ENCODE results near the gene CDKN2D. TPM values are rescaled to one million over a fixed set of nuclear protein-coding genes. Genes with fewer than 3 reads are reported as not detected.
A peak's percentile ranks its signal among the peaks of the same experiment; 100 is the strongest.

Gene CDKN2D
- polyA plus RNA-seq, 1 donor from 2014 or later, result 333 TPM

GRCh38 chr19:10611907-10612306 is 43.1 kb upstream of the CDKN2D start:
- Histone ChIP-seq H3K9me3 (ENCODE audit: low read length) (no peaks in the 10 kb centered on the region), H3K79me2 (replicated peaks; ENCODE audit: insufficient read depth, low read length) (no peaks in the 10 kb centered on the region), H3K4me3 (ENCODE audit: low read length) (no peak overlapping the region), H3K27ac (ENCODE audit: low read length) (no peak overlapping the region), H2AFZ (ENCODE audit: low read depth, low read length) (no peak overlapping the region), H3F3A (ENCODE audit: insufficient read depth, low read length, poor library complexity, severe bottlenecking) (no peaks in the 10 kb centered on the region), H3K36me3 (ENCODE audit: insufficient read depth, low read length) (no peaks in the 10 kb centered on the region), H3K27me3 (ENCODE audit: insufficient read depth, low read depth, low read length) (no peaks in the 10 kb centered on the region), H4K20me1 (ENCODE audit: insufficient read depth) (no peaks in the 10 kb centered on the region), H3K9me2 (ENCODE audit: insufficient read depth, low read length) (no peaks in the 10 kb centered on the region), H3K4me2 (ENCODE audit: low read length) (no peak overlapping the region), H3K9ac (ENCODE audit: low read length) (no peak overlapping the region)
- no peak for TF ChIP-seq MXI1 (conservative IDR thresholded peaks at IDR 0.05; ENCODE audit: poor library complexity, severe bottlenecking)
- no peak for TF ChIP-seq POLR2AphosphoS5 (IDR thresholded peaks at IDR 0.05)
- no peak for TF ChIP-seq SMC3 (conservative IDR thresholded peaks at IDR 0.05; ENCODE audit: poor library complexity)
- no peak for TF ChIP-seq CTCF (IDR thresholded peaks at IDR 0.05; ENCODE audit: poor library complexity, severe bottlenecking)
- no peak for TF ChIP-seq EZH2 (IDR thresholded peaks at IDR 0.05; ENCODE audit: borderline replicate concordance, insufficient read depth, low read length, poor library complexity, severe bottlenecking)
- TF ChIP-seq REST (IDR thresholded peaks at IDR 0.05; ENCODE audit: borderline replicate concordance), result no peak
- no peak for TF ChIP-seq RAD21 (conservative IDR thresholded peaks at IDR 0.05)

- H3K4me2 ChIP-seq (ENCODE audit: low read length), result no peak overlapping the region
- no peaks in the 10 kb centered on the region for H3K27me3 ChIP-seq (ENCODE audit: insufficient read depth, low read depth, low read length)
- peaks cover 29% of the 10 kb centered on the region for H3K79me2 ChIP-seq (replicated peaks; ENCODE audit: insufficient read depth, low read length)
- H3K27ac ChIP-seq (ENCODE audit: low read length), result no peak overlapping the region
- H3K4me3 ChIP-seq (ENCODE audit: low read length), result peak overlapping the region; percentile 97
- H3F3A ChIP-seq (ENCODE audit: insufficient read depth, low read length, poor library complexity, severe bottlenecking), result no peaks in the 10 kb centered on the region
- H4K20me1 ChIP-seq (ENCODE audit: insufficient read depth), result no peaks in the 10 kb centered on the region
- H3K9me3 ChIP-seq (ENCODE audit: low read length), result no peaks in the 10 kb centered on the region
- no peaks in the 10 kb centered on the region for H3K9me2 ChIP-seq (ENCODE audit: insufficient read depth, low read length)
- H2AFZ ChIP-seq (ENCODE audit: low read depth, low read length), result no peak overlapping the region
- no peaks in the 10 kb centered on the region for H3K36me3 ChIP-seq (ENCODE audit: insufficient read depth, low read length)
- no peak overlapping the region for H3K9ac ChIP-seq (ENCODE audit: low read length)
- TF ChIP-seq CTCF (IDR thresholded peaks at IDR 0.05; ENCODE audit: poor library complexity, severe bottlenecking), result no peak
- TF ChIP-seq MXI1 (conservative IDR thresholded peaks at IDR 0.05; ENCODE audit: poor library complexity, severe bottlenecking), result no peak
- TF ChIP-seq POLR2AphosphoS5 (IDR thresholded peaks at IDR 0.05), result no peak
- TF ChIP-seq EZH2 (IDR thresholded peaks at IDR 0.05; ENCODE audit: borderline replicate concordance, insufficient read depth, low read length, poor library complexity, severe bottlenecking), result no peak
- TF ChIP-seq RAD21 (conservative IDR thresholded peaks at IDR 0.05), result no peak
- TF ChIP-seq TAF1 (IDR thresholded peaks at IDR 0.05; ENCODE audit: low read depth), result no peak
- no peak for TF ChIP-seq REST (IDR thresholded peaks at IDR 0.05; ENCODE audit: borderline replicate concordance)
- TF ChIP-seq EP300 (conservative IDR thresholded peaks at IDR 0.05; ENCODE audit: poor library complexity, severe bottlenecking), result no peak
- no peak for TF ChIP-seq SMC3 (conservative IDR thresholded peaks at IDR 0.05; ENCODE audit: poor library complexity)
Observed at GRCh38 chr19:10604460-10604980, 35.7 kb upstream of the CDKN2D start.
